GM12874 (cell line): ENCODE results near the gene NFIX.

ENCODE experiments used
- CTCF ChIP-seq: IDR thresholded peaks from 2 replicates; pipeline ENCODE4 v1.5.1; 2011; ENCODE audit warnings: low read depth, mild to moderate bottlenecking, control low read depth, low read length, moderate library complexity; ENCODE audit not compliant: insufficient read depth

NFIX gene

GRCh38 chr19:13010038-13010991 lies 15.0 kb downstream of the NFIX start:
- TF ChIP-seq CTCF, result no peak

GRCh38 chr19:13010992-13011652 lies 15.8 kb downstream of the NFIX start:
- no peak for TF ChIP-seq CTCF

GRCh38 chr19:13011653-13012389 lies 16.5 kb downstream of the NFIX start:
- no peak for TF ChIP-seq CTCF

GRCh38 chr19:13012390-13012689 lies 17.1 kb downstream of the NFIX start:
- no peak for TF ChIP-seq CTCF

GRCh38 chr19:13012690-13013608 lies 17.7 kb downstream of the NFIX start:
- no peak for TF ChIP-seq CTCF

GRCh38 chr19:13013649-13014048 lies 18.4 kb downstream of the NFIX start:
- no peak for TF ChIP-seq CTCF
